ENCODE data around the gene RPL14. TPM values are rescaled to one million over a fixed set of nuclear protein-coding genes. Genes with fewer than 3 reads are reported as not detected.
A peak's percentile ranks its signal among the peaks of the same experiment; 100 is the strongest.

Gene RPL14
- total and polyA plus RNA-seq, 2 of the 13 experiments (the other 11 are each of a cell fraction or from before 2014, with no cell fraction given), result 502 to 1,291 TPM

DNA sequence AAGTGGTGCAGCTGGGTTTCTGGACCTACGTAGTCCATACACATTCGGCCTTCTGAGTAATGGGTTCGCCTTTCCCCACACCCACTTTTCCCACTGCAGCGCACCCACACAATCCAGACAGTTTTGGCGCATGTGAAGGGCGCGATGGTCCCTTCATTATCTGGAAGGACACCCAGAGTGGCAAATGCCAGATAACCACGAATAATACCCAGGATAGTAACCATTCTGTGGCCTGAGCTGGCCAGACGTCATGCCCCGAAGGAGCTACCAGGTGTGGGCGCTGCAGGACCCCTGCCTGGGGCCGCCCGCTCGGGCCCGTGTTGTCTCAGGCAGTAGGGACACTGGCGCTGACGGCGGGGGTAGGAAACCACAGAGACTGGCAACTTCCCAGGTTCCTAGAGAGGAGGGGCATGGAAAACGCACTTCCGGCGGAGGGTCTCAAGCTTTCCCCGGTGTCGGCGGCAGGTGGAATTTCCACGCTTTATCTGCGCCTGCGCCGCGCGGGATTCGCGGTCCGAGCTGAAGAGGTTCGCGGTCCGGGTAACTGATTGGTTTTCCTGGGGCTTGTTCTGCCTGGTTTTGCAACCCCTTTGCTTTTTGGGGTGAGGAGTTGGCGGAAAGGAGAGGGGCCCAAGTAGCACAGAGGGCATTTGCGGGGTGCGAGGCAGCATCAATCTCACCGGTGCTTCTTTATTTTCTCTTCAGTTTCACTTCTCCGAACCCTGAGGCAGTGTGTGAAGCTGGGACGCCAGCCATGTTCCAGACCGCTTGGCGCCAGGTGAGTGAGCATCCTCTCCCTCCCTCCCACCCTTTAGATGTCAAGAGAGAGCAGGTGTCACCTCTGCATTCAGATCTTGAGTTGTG, 48.7 kb downstream of the RPL14 start, which contains the start of gene ZNF620 (continued):
- TF ChIP-seq, protein P1, sequence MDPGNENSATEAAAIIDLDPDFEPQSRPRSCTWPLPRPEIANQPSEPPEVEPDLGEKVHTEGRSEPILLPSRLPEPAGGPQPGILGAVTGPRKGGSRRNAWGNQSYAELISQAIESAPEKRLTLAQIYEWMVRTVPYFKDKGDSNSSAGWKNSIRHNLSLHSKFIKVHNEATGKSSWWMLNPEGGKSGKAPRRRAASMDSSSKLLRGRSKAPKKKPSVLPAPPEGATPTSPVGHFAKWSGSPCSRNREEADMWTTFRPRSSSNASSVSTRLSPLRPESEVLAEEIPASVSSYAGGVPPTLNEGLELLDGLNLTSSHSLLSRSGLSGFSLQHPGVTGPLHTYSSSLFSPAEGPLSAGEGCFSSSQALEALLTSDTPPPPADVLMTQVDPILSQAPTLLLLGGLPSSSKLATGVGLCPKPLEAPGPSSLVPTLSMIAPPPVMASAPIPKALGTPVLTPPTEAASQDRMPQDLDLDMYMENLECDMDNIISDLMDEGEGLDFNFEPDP (CRISPR knock-in tag; conservative IDR thresholded peaks at IDR 0.05), result no peak
- TF ChIP-seq SRSF1 (optimal IDR thresholded peaks at IDR 0.05; ENCODE audit: low read depth, low read length), result no peak
- TF ChIP-seq, protein P2, sequence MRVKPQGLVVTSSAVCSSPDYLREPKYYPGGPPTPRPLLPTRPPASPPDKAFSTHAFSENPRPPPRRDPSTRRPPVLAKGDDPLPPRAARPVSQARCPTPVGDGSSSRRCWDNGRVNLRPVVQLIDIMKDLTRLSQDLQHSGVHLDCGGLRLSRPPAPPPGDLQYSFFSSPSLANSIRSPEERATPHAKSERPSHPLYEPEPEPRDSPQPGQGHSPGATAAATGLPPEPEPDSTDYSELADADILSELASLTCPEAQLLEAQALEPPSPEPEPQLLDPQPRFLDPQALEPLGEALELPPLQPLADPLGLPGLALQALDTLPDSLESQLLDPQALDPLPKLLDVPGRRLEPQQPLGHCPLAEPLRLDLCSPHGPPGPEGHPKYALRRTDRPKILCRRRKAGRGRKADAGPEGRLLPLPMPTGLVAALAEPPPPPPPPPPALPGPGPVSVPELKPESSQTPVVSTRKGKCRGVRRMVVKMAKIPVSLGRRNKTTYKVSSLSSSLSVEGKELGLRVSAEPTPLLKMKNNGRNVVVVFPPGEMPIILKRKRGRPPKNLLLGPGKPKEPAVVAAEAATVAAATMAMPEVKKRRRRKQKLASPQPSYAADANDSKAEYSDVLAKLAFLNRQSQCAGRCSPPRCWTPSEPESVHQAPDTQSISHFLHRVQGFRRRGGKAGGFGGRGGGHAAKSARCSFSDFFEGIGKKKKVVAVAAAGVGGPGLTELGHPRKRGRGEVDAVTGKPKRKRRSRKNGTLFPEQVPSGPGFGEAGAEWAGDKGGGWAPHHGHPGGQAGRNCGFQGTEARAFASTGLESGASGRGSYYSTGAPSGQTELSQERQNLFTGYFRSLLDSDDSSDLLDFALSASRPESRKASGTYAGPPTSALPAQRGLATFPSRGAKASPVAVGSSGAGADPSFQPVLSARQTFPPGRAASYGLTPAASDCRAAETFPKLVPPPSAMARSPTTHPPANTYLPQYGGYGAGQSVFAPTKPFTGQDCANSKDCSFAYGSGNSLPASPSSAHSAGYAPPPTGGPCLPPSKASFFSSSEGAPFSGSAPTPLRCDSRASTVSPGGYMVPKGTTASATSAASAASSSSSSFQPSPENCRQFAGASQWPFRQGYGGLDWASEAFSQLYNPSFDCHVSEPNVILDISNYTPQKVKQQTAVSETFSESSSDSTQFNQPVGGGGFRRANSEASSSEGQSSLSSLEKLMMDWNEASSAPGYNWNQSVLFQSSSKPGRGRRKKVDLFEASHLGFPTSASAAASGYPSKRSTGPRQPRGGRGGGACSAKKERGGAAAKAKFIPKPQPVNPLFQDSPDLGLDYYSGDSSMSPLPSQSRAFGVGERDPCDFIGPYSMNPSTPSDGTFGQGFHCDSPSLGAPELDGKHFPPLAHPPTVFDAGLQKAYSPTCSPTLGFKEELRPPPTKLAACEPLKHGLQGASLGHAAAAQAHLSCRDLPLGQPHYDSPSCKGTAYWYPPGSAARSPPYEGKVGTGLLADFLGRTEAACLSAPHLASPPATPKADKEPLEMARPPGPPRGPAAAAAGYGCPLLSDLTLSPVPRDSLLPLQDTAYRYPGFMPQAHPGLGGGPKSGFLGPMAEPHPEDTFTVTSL (CRISPR knock-in tag; IDR thresholded peaks at IDR 0.05; ENCODE audit: borderline replicate concordance), result no peak
- no peak for TF ChIP-seq NFIB (CRISPR knock-in tag; IDR thresholded peaks at IDR 0.05; ENCODE audit: borderline replicate concordance)
- no peak for TF ChIP-seq MAFG (CRISPR knock-in tag; IDR thresholded peaks at IDR 0.05)
- no peak for TF ChIP-seq ZNF83 (CRISPR knock-in tag; IDR thresholded peaks at IDR 0.05; ENCODE audit: borderline replicate concordance)
- no peak for TF ChIP-seq ARID2 (CRISPR knock-in tag; IDR thresholded peaks at IDR 0.05; ENCODE audit: borderline replicate concordance)
- peak; percentile 13; the same call in 1 of the 2 replicates for TF ChIP-seq MED1 (CRISPR knock-in tag; IDR thresholded peaks at IDR 0.05)
- TF ChIP-seq, protein P3, sequence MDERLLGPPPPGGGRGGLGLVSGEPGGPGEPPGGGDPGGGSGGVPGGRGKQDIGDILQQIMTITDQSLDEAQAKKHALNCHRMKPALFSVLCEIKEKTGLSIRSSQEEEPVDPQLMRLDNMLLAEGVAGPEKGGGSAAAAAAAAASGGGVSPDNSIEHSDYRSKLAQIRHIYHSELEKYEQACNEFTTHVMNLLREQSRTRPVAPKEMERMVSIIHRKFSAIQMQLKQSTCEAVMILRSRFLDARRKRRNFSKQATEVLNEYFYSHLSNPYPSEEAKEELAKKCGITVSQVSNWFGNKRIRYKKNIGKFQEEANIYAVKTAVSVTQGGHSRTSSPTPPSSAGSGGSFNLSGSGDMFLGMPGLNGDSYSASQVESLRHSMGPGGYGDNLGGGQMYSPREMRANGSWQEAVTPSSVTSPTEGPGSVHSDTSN (CRISPR knock-in tag; IDR thresholded peaks at IDR 0.05), result no peak
- TF ChIP-seq ZNF883 (CRISPR knock-in tag; IDR thresholded peaks at IDR 0.05; ENCODE audit: not compliant biosample characterization), result peak; percentile 25
- peak; percentile 56 for TF ChIP-seq TEAD3 (CRISPR knock-in tag; optimal IDR thresholded peaks at IDR 0.05; ENCODE audit: borderline replicate concordance)
- peak; percentile 78; the same call in 1 of the 2 replicates for TF ChIP-seq SNAPC2 (CRISPR knock-in tag; IDR thresholded peaks at IDR 0.05)
- TF ChIP-seq ZNF230 (CRISPR knock-in tag; IDR thresholded peaks at IDR 0.05), result peak; percentile 47; the same call in 1 of the 2 replicates
- TF ChIP-seq, protein P4, sequence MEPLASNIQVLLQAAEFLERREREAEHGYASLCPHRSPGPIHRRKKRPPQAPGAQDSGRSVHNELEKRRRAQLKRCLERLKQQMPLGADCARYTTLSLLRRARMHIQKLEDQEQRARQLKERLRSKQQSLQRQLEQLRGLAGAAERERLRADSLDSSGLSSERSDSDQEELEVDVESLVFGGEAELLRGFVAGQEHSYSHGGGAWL (CRISPR knock-in tag; IDR thresholded peaks at IDR 0.05), result 0 out of 2 replicates have a peak, but pooled peaks have one; percentile 26
- peak; percentile 56; the same call in 1 of the 2 replicates for TF ChIP-seq ZNF614 (CRISPR knock-in tag; IDR thresholded peaks at IDR 0.05; ENCODE audit: borderline replicate concordance)
- TF ChIP-seq, protein P5, sequence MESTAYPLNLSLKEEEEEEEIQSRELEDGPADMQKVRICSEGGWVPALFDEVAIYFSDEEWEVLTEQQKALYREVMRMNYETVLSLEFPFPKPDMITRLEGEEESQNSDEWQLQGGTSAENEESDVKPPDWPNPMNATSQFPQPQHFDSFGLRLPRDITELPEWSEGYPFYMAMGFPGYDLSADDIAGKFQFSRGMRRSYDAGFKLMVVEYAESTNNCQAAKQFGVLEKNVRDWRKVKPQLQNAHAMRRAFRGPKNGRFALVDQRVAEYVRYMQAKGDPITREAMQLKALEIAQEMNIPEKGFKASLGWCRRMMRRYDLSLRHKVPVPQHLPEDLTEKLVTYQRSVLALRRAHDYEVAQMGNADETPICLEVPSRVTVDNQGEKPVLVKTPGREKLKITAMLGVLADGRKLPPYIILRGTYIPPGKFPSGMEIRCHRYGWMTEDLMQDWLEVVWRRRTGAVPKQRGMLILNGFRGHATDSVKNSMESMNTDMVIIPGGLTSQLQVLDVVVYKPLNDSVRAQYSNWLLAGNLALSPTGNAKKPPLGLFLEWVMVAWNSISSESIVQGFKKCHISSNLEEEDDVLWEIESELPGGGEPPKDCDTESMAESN (CRISPR knock-in tag; conservative IDR thresholded peaks at IDR 0.05), result 0 out of 2 replicates have a peak, but pooled peaks have one; percentile 24
- peak; percentile 92 for TF ChIP-seq GATAD1 (CRISPR knock-in tag; IDR thresholded peaks at IDR 0.05)
